ENCODE results near the gene SMG1. TPM values are rescaled to one million over a fixed set of nuclear protein-coding genes. Genes with fewer than 3 reads are reported as not detected.
A peak's percentile ranks its signal among the peaks of the same experiment; 100 is the strongest.

The SMG1 gene
- total and polyA plus RNA-seq, 2 donors (not counting 1 experiment from before 2014, with no cell fraction given): 30.1 to 101 TPM

DNA sequence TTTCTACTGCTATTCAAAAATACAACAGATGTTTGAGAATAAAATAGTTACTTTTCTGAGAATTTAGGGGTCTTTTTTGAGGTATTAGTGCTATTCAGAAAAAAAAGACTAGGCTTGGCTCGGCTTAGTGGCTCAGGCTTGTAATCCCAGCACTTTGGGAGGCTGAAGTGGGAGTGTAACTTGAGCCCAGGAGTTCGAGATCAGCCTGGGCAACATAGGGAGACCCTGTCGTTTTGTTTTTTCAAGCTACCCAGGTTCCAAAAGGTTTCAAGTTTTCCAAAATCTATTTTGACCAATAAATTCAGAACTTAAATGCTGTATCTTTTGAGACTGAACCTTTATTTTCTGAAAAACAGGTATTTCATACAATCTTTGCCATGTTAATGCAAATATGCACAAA, 121.7 kb downstream of the SMG1 start:
- Histone ChIP-seq H3K27me3 (ENCODE audit: control insufficient read depth, insufficient read depth, low read length) (no peaks in the 10 kb centered on the region), H3K9ac (ENCODE audit: insufficient read depth, low read length) (no peak overlapping the region), H3K4me1 (ENCODE audit: control insufficient read depth, extremely low read depth, insufficient read depth, low read length) (no peaks in the 10 kb centered on the region), H3K79me2 (ENCODE audit: control insufficient read depth, insufficient read depth, low read length) (peaks cover 18% of the 10 kb centered on the region), H3K36me3 (ENCODE audit: control insufficient read depth, insufficient read depth, low read length) (peaks cover 3% of the 10 kb centered on the region), H4K20me1 (ENCODE audit: control insufficient read depth, extremely low read depth, insufficient read depth, low read length) (no peaks in the 10 kb centered on the region), H3K9me3 (ENCODE audit: control insufficient read depth, insufficient read depth, low read depth, low read length) (no peaks in the 10 kb centered on the region), H3K4me2 (ENCODE audit: extremely low read depth, insufficient read depth, low read length) (no peak overlapping the region), H2AFZ (ENCODE audit: low read length) (no peak overlapping the region), H3K4me3 (replicated peaks in 1 of 4; ENCODE audit: control extremely low read depth in 1 of 4, insufficient read depth in 1 of 4, low read depth in 3 of 4, low read length in 4 of 4) (no peak overlapping the region), H3K27ac (ENCODE audit: insufficient read depth, low read length) (no peak overlapping the region)
- DNase-seq (ENCODE audit: low read depth in 2 of 2): peak in 1 of 2 donors; percentile 15
- TF ChIP-seq EZH2 (IDR thresholded peaks at IDR 0.05; ENCODE audit: low read length, missing control alignments): no peak
- TF ChIP-seq, protein P1, sequence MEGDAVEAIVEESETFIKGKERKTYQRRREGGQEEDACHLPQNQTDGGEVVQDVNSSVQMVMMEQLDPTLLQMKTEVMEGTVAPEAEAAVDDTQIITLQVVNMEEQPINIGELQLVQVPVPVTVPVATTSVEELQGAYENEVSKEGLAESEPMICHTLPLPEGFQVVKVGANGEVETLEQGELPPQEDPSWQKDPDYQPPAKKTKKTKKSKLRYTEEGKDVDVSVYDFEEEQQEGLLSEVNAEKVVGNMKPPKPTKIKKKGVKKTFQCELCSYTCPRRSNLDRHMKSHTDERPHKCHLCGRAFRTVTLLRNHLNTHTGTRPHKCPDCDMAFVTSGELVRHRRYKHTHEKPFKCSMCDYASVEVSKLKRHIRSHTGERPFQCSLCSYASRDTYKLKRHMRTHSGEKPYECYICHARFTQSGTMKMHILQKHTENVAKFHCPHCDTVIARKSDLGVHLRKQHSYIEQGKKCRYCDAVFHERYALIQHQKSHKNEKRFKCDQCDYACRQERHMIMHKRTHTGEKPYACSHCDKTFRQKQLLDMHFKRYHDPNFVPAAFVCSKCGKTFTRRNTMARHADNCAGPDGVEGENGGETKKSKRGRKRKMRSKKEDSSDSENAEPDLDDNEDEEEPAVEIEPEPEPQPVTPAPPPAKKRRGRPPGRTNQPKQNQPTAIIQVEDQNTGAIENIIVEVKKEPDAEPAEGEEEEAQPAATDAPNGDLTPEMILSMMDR (conservative IDR thresholded peaks at IDR 0.05 in 1 of 2, IDR thresholded peaks at IDR 0.05 in 1 of 2; ENCODE audit: low read depth in 1 of 2, low read length in 2 of 2): no peak

DNA sequence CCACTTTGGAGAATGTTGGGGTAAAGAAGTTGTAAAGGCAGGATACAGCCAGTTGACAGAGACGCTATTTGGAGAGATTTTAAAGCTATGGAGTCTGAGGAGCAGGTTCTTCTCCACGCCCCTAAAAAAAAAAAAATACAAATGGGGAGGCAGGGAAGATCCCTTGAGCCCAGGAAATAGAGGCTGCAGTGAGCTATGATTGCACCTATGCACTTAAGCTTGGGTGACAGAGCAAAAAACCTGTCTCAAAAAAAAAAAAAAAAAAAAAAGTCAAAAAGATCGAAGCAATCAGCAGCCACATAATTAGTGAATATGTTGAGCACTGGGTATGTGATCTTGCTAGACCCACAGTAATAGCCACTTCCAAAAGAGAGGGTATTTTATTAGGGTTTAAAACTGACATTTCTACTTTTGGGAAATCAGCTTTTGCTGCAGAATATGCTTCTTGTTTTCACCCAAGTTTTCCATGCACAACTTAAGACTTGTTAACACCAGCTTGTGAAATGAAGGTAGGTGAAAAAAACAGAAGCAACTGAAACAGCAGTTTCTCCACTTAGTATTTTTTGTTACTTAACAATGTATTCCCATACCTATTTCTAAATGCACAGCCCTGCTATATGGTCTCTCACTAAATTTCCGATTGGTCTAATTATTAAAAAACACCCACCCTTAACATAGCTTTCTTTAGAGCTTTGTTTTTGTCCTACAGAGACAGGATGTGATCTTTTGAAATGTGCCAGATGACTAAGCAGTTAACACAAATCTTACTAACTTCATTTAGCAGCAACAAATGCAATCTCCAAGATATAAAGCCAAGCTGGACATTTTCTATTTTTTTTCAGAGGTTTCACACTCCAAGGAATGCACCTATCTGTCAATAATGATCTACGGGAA, 122.4 kb downstream of the SMG1 start:
- no peaks in the 10 kb centered on the region for H3K27me3 ChIP-seq (ENCODE audit: control insufficient read depth, insufficient read depth, low read length)
- H3K27ac ChIP-seq (ENCODE audit: insufficient read depth, low read length): no peak overlapping the region
- TF ChIP-seq, protein P1 (conservative IDR thresholded peaks at IDR 0.05 in 1 of 2, IDR thresholded peaks at IDR 0.05 in 1 of 2; ENCODE audit: low read depth in 1 of 2, low read length in 2 of 2): no peak
- no peak for TF ChIP-seq EZH2 (IDR thresholded peaks at IDR 0.05; ENCODE audit: low read length, missing control alignments)
- H3K36me3 ChIP-seq (ENCODE audit: control insufficient read depth, insufficient read depth, low read length): no peaks in the 10 kb centered on the region
- H3K9me3 ChIP-seq (ENCODE audit: control insufficient read depth, insufficient read depth, low read depth, low read length): no peaks in the 10 kb centered on the region
- no peaks in the 10 kb centered on the region for H4K20me1 ChIP-seq (ENCODE audit: control insufficient read depth, extremely low read depth, insufficient read depth, low read length)
- H2AFZ ChIP-seq (ENCODE audit: low read length): no peak overlapping the region
- H3K4me2 ChIP-seq (ENCODE audit: extremely low read depth, insufficient read depth, low read length): no peak overlapping the region
- no peak overlapping the region for H3K9ac ChIP-seq (ENCODE audit: insufficient read depth, low read length)
- no peaks in the 10 kb centered on the region for H3K4me1 ChIP-seq (ENCODE audit: control insufficient read depth, extremely low read depth, insufficient read depth, low read length)
- H3K4me3 ChIP-seq (replicated peaks in 1 of 4; ENCODE audit: control extremely low read depth in 1 of 4, insufficient read depth in 1 of 4, low read depth in 3 of 4, low read length in 4 of 4): no peak overlapping the region
- peaks cover 25% of the 10 kb centered on the region for H3K79me2 ChIP-seq (ENCODE audit: control insufficient read depth, insufficient read depth, low read length)
- peak in 1 of 2 donors; percentile 65 for DNase-seq (ENCODE audit: low read depth in 2 of 2)

DNA sequence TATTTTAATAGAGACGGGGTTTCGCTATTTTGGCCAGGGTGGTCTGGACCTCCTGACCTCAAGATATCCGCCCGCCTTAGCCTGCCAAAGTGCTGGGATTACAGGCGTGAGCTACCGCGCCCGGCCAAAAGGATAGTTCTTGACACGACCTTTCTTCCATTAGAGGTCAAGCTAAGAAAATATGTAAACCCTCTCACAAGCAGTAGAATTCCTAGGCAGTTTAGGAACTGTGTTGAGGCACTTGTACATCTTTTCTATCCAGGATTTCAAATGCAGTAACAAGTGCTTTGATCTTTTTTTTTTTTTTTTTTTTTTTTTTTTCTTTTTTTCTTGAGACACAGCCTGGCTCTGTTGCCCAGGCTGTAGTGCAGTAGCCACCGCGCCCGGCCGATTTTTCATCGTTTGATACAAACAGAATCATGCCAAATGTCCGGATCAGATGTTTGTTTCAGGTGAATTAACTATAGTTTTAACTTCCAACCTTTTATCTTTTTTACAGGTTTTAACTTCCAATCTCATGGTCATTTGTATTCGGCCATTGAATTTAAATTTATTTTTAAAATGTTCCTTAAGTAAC, 123.4 kb downstream of the SMG1 start:
- Histone ChIP-seq H4K20me1 (ENCODE audit: control insufficient read depth, extremely low read depth, insufficient read depth, low read length) (no peaks in the 10 kb centered on the region), H3K4me1 (ENCODE audit: control insufficient read depth, extremely low read depth, insufficient read depth, low read length) (peaks cover 2% of the 10 kb centered on the region), H3K4me2 (ENCODE audit: extremely low read depth, insufficient read depth, low read length) (no peak overlapping the region), H3K4me3 (replicated peaks in 1 of 4; ENCODE audit: control extremely low read depth in 1 of 4, insufficient read depth in 1 of 4, low read depth in 3 of 4, low read length in 4 of 4) (no peak overlapping the region), H3K27me3 (ENCODE audit: control insufficient read depth, insufficient read depth, low read length) (no peaks in the 10 kb centered on the region), H2AFZ (ENCODE audit: low read length) (no peak overlapping the region), H3K9me3 (ENCODE audit: control insufficient read depth, insufficient read depth, low read depth, low read length) (no peaks in the 10 kb centered on the region), H3K79me2 (ENCODE audit: control insufficient read depth, insufficient read depth, low read length) (peaks cover 35% of the 10 kb centered on the region), H3K27ac (ENCODE audit: insufficient read depth, low read length) (no peak overlapping the region), H3K36me3 (ENCODE audit: control insufficient read depth, insufficient read depth, low read length) (no peaks in the 10 kb centered on the region), H3K9ac (ENCODE audit: insufficient read depth, low read length) (no peak overlapping the region)
- TF ChIP-seq, protein P1 (conservative IDR thresholded peaks at IDR 0.05 in 1 of 2, IDR thresholded peaks at IDR 0.05 in 1 of 2; ENCODE audit: low read depth in 1 of 2, low read length in 2 of 2): no peak
- no peak for TF ChIP-seq EZH2 (IDR thresholded peaks at IDR 0.05; ENCODE audit: low read length, missing control alignments)
- no peak for DNase-seq (ENCODE audit: low read depth in 2 of 2)
